Coronary artery (tissue), 2 donors: Measurements from ENCODE around the gene EDEM3.
A peak's percentile ranks its signal among the peaks of the same experiment; 100 is the strongest.

ENCODE experiments used
- DNase-seq: peaks from one replicate; pipeline ENCODE4 v3.0.0-alpha.2; 2017; ENCODE audit warnings: low spot score
- H3K27ac ChIP-seq, 2 donors: fragments of 200-600 bp; sonication (generic); one replicate each; pipeline ENCODE4 v1.5.1; 2016 to 2019
- H3K4me3 ChIP-seq: fragments of 200-600 bp; sonication (generic); 2 replicates; pipeline ENCODE4 v1.5.1; 2016; ENCODE audit warnings: mild to moderate bottlenecking, moderate library complexity
- TF ChIP-seq, protein P1 (sequence below): fragments of 200-600 bp; sonication (generic); IDR thresholded peaks from one replicate; pipeline ENCODE4 v1.5.1; 2019; ENCODE audit warnings: antibody characterized with exemption

Gene EDEM3

DNA sequence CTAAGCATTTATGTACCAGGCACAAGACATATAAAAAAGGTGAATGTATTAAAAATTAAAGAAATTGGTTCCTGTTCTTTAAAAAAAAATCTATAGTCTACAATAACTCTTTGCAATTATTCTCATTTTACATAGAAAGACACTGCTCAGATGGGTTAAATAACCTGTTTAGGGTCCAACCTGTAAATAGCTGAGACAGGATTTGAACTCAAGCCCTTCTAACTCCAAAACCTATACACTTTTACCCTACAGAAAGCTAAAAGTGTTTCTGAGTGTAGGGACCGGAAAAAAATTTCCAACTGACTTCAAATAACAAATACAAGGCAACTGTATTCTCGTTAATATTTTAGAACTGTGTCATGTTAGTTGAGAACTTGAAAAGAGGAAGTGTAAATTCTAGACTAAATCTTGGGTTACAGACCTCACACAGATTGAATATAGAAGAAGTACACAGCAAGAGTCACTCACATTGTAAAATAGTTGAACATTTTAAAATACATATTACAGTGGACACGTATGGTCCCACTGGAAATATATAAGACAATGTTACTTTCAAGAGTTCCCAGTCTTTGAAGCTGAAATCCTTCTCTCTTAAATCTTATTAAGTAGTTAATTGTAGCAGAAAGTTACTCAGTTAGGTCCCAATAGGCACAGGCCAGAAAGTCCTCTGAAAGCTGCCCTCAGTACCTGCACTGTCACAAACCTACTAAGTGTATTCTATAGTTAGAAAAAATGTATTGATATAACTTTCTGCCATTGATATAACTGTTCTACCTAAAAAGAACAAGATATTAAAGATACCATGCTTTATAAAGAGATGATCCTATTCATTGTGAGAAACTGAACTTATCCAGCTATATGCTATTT lies 7.3 kb downstream of the EDEM3 start:
- TF ChIP-seq, protein P1, sequence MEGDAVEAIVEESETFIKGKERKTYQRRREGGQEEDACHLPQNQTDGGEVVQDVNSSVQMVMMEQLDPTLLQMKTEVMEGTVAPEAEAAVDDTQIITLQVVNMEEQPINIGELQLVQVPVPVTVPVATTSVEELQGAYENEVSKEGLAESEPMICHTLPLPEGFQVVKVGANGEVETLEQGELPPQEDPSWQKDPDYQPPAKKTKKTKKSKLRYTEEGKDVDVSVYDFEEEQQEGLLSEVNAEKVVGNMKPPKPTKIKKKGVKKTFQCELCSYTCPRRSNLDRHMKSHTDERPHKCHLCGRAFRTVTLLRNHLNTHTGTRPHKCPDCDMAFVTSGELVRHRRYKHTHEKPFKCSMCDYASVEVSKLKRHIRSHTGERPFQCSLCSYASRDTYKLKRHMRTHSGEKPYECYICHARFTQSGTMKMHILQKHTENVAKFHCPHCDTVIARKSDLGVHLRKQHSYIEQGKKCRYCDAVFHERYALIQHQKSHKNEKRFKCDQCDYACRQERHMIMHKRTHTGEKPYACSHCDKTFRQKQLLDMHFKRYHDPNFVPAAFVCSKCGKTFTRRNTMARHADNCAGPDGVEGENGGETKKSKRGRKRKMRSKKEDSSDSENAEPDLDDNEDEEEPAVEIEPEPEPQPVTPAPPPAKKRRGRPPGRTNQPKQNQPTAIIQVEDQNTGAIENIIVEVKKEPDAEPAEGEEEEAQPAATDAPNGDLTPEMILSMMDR = no peak
- DNase-seq = no peak
- no peak overlapping the region for H3K27ac ChIP-seq
- H3K4me3 ChIP-seq = no peak overlapping the region

DNA sequence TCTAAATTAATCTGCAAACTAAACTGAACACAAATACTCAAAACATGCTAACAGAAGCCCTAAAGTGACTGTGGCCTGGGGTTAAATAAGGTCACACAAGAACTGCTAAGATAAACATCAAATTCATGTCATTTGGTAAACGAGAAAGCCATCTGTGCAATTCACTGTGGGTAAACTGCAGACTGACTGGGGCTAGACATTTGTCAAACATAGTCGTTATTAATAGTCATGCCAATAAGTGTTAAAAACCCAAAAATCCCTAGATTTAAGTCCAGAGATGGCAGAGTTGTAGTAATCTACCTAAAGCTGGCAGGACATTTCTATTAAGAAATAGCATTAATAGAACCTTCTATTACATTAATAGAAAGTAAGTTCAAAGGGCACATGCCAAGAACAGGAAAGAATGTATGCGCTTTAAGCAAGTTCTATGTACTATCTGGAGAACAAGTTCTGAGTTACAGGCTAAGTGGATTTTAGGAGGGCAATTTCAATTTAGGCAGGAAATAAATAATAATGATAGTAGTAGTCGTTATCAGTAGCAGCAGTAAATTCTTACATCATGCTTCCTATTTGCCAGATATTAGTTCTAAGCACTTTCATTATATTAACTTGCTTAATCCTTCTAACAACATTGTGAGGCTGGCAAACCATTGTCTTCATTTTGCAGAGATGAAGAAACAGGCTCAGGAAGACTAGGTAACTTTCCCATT lies 8.6 kb downstream of the EDEM3 start:
- H3K4me3 ChIP-seq = no peak overlapping the region
- TF ChIP-seq, protein P1 = no peak
- H3K27ac ChIP-seq = peak overlapping the region in 1 of 2 donors; percentile 9
- DNase-seq = no peak

DNA sequence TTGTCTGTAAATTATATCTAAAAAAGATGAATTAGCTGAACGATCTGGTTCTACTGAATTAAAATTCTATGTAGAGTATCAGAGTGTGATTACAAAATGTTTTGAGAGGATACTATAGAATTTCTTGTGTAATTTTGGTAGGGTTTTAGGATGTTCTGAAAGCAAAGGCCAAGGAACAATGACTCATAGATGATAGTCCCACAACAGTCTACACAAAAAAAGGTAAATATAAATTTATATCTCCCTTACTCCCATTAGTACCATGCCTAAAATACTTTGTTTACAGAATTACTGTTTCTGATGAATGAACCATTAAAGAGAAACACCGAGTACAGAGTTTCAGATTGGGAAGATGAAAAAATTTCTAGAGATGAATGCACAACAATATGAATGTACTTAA lies 9.5 kb downstream of the EDEM3 start:
- no peak for DNase-seq
- TF ChIP-seq, protein P1 = no peak
- Histone ChIP-seq H3K4me3 (no peak overlapping the region), H3K27ac (no peak overlapping the region)

DNA sequence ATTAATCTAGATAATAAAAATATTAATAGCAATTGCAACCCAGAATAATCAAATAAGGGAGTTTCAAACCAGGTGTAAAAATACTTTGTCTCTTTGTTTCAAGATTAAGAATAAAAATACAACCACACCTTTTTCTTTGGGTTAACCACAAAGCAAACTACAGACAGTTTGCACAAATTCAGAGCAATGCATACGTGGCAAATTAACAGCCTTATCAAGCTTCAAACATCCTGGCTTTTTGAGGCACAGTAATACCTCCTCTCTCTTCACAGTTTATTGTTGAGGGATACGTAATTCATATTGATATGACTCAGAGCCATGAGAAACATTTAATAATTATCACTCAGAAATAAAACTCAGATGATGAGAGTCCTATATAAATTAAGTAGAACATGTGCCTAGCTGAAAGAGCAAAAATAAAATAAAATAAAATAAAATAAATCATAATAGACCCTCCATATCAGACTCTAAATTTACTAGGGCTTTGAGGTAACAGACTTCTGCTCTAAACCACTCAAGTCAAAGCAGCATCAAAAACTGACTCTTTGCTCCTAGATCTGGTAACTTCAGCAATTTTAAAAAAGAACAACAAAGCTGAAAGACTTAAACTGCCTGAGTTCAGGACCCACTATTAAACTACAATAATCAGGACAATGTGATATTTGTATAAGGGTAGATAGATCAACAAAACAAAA lies 11.4 kb downstream of the EDEM3 start:
- no peak for DNase-seq

DNA sequence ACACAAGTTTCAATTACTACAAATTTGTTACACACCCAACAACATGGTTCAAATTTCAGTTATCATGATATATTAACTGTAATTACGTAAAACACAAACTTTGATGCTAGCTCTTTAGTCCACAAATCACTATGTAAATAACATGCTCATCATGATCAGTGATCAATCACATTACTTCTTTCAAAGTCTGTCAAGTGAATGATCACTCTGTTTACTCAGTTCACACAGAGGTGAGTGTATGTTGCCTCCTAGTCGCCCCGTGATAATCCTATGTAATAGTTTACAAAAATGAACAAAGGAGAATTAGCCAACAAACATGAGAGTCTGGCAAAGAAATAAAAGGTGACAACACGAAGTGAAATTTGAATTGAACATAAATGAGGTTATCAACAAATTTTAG lies 14.3 kb downstream of the EDEM3 start:
- no peak overlapping the region for H3K27ac ChIP-seq
- H3K4me3 ChIP-seq = no peak overlapping the region
- DNase-seq = no peak
- TF ChIP-seq, protein P1 = no peak

More for the DNA sequence above, 11.4 kb downstream of the EDEM3 start:
- Histone ChIP-seq H3K4me3 (no peak overlapping the region), H3K27ac (no peak overlapping the region)
- TF ChIP-seq, protein P1 = no peak

DNA sequence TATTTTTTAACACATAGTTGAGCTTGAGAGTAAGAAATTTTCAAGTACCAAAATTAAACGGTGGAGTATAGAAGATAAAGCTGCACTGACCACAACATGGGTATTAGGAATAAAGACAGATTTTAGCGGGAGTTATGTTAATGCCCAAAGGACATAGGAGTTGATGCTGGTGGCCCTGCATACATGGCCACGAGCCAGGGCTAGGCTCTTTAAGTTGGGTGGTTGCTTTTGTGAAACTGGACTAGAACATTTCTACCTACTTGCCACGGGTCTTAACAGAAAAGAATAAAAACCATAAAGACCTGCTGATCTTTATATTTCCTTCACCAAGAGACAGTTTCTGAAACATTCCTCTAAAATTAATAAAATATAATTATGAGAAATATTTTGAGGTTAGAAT lies 14.9 kb downstream of the EDEM3 start:
- TF ChIP-seq, protein P1 = no peak
- no peak for DNase-seq
- no peak overlapping the region for H3K27ac ChIP-seq
- H3K4me3 ChIP-seq = no peak overlapping the region
